Liver (tissue), 9 donors: ENCODE data around the gene AFAP1. TPM values are rescaled to one million over a fixed set of nuclear protein-coding genes. Genes with fewer than 3 reads are reported as not detected.

Experiments
- DNase-seq: peaks from one replicate; pipeline ENCODE4 v3.0.0-alpha.2; 2017; ENCODE audit warnings: low spot score
- H3K27ac ChIP-seq, 2 donors: one replicate each; pipeline ENCODE4 v1.7.0; 2013; ENCODE audit warnings: inconsistent platforms in 2 of 2, low read length in 2 of 2, control low read depth in 1 of 2, low read depth in 1 of 2, mild to moderate bottlenecking in 1 of 2
- H3K27me3 ChIP-seq, 4 donors: one replicate each; pipeline versions ENCODE4 v1.6.1 to v1.7.0; 2013; ENCODE audit warnings: low read length in 3 of 4, inconsistent platforms in 1 of 4, mild to moderate bottlenecking in 1 of 4, moderate library complexity in 1 of 4; ENCODE audit not compliant: control insufficient read depth in 4 of 4, insufficient read depth in 4 of 4
- H3K36me3 ChIP-seq, 4 donors: one replicate each; pipeline versions ENCODE4 v1.6.1 to v1.7.0; 2013; ENCODE audit warnings: low read length in 3 of 4, mild to moderate bottlenecking in 3 of 4, low read depth in 1 of 4, moderate library complexity in 1 of 4; ENCODE audit not compliant: control insufficient read depth in 4 of 4, insufficient read depth in 3 of 4
- H3K4me1 ChIP-seq, 4 donors: one replicate each; pipeline versions ENCODE4 v1.6.1 to v1.7.0; 2013; ENCODE audit warnings: low read length in 3 of 4, mild to moderate bottlenecking in 3 of 4, moderate library complexity in 1 of 4; ENCODE audit not compliant: control insufficient read depth in 4 of 4, insufficient read depth in 4 of 4
- H3K4me3 ChIP-seq, 3 donors: one replicate each; pipeline versions ENCODE4 v1.6.1 to v1.7.0; 2013; ENCODE audit warnings: low read length in 3 of 3, control low read depth in 1 of 3, low read depth in 1 of 3, mild to moderate bottlenecking in 1 of 3
- H3K9ac ChIP-seq, 2 donors: one replicate each; pipeline ENCODE4 v1.7.0; 2013; ENCODE audit warnings: low read length in 2 of 2, mild to moderate bottlenecking in 2 of 2, moderate library complexity in 2 of 2, control low read depth in 1 of 2, low read depth in 1 of 2
- H3K9me3 ChIP-seq, 4 donors: one replicate each; pipeline versions ENCODE4 v1.6.1 to v1.7.0; 2013; ENCODE audit warnings: low read length in 3 of 4; ENCODE audit not compliant: control insufficient read depth in 4 of 4
- EGR1 ChIP-seq, 2 donors: IDR thresholded peaks; 2 replicates each; pipeline ENCODE4 v1.6.1; 2016 to 2018; ENCODE audit warnings: antibody characterized with exemption in 2 of 2, low read depth in 2 of 2
- FOXA2 ChIP-seq: IDR thresholded peaks from 2 replicates; pipeline ENCODE4 v1.6.1; 2016; ENCODE audit warnings: antibody characterized with exemption
- GABPA ChIP-seq, 2 donors: IDR thresholded peaks in 1 of 2; conservative IDR thresholded peaks in 1 of 2; 2 replicates each; pipeline ENCODE4 v1.6.1; 2016; ENCODE audit warnings: antibody characterized with exemption in 2 of 2, mild to moderate bottlenecking in 1 of 2, moderate library complexity in 1 of 2
- JUND ChIP-seq, 2 donors: IDR thresholded peaks; 2 replicates each; pipeline ENCODE4 v1.6.1; 2016; ENCODE audit warnings: antibody characterized with exemption in 2 of 2
- NR2F2 ChIP-seq: IDR thresholded peaks from 2 replicates; pipeline ENCODE4 v1.6.1; 2016; ENCODE audit warnings: antibody characterized with exemption
- RAD21 ChIP-seq, 2 donors: IDR thresholded peaks; 2 replicates each; pipeline ENCODE4 v1.6.1; 2016; ENCODE audit warnings: antibody characterized with exemption in 2 of 2, mild to moderate bottlenecking in 2 of 2
- RXRA ChIP-seq, 2 donors: IDR thresholded peaks; 2 replicates each; pipeline ENCODE4 v1.6.1; 2017 to 2018; ENCODE audit warnings: antibody characterized with exemption in 2 of 2, mild to moderate bottlenecking in 1 of 2
- SP1 ChIP-seq: IDR thresholded peaks from 2 replicates; pipeline ENCODE4 v1.6.1; 2018; ENCODE audit warnings: antibody characterized with exemption, mild to moderate bottlenecking
- TAF1 ChIP-seq: conservative IDR thresholded peaks from 2 replicates; pipeline ENCODE4 v1.6.1; 2016; ENCODE audit warnings: antibody characterized with exemption, mild to moderate bottlenecking
- WGBS: extraction: QIAGEN DNeasy Blood & Tissue Kit; methylation state at CpG from one replicate; pipeline ENCODE4 v1.1.7; 2013; 5-methylcytosine and 5-hydroxymethylcytosine counted together
- polyA plus RNA-seq, 2 donors: library from polyadenylated mRNA; stranded (reverse) in 1 of 2; unstranded in 1 of 2; fragments of 200-250 nt in 1 of 2; fragments of >200 nt in 1 of 2; fragmentation: Nextera tagmentation in 1 of 2; extraction: Ambion mirVana in 1 of 2; gene quantifications; one replicate each; pipeline versions ENCODE4 v1.2.1 to v1.2.3, GENCODE V29; 2013 to 2015
- total RNA-seq, 2 donors: library from RNA; depleted of rRNA; stranded (reverse); fragments of >200 nt; gene quantifications; one replicate each; pipeline ENCODE4 v1.2.3, GENCODE V29; 2014
- TF ChIP-seq, protein P1 (sequence below): IDR thresholded peaks from 2 replicates; pipeline ENCODE4 v1.6.1; 2016; ENCODE audit warnings: antibody characterized with exemption, mild to moderate bottlenecking
- TF ChIP-seq, protein P2 (sequence below): fragments of 150-350 bp; IDR thresholded peaks from 2 replicates; pipeline ENCODE4 v1.5.1; 2017; ENCODE audit warnings: improper control_type of control experiment, low read depth, low read length; ENCODE audit not compliant: missing input control
- TF ChIP-seq, protein P3 (sequence below): IDR thresholded peaks from 2 replicates; pipeline ENCODE4 v1.6.1; 2016; ENCODE audit warnings: antibody characterized with exemption
- TF ChIP-seq, protein P4 (sequence below): IDR thresholded peaks from 2 replicates; pipeline ENCODE4 v1.6.1; 2016; ENCODE audit warnings: antibody characterized with exemption
- TF ChIP-seq, protein P5 (sequence below): IDR thresholded peaks from 2 replicates; pipeline ENCODE4 v1.6.1; 2016; ENCODE audit warnings: antibody characterized with exemption
- donor health status: healthy.
- donor health status: healthy.
- donor health status: healthy.
- donor health status: healthy.
- donor health status: healthy.

The AFAP1 gene
- total and polyA plus RNA-seq, 4 donors = 0.40 to 3.2 (median 1.6) TPM

DNA sequence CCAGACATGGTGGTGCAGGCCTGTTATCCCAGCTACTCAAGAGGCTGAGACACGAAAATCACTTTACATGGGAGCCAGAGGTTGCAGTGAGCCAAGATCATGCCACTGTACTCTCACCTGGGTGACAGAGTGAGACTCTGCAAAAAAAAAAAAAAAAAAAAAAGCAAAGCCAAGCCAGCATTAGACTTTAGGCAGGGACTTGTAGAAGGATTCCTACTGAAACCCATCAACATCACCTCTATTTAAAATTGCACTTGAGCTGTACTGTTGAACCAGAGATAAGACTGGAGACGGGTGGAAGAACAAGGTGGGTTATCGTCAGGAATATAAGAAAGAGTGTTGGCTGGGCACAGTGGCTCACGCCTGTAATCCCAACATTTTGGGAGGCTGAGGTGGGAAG, 15.7 kb upstream of the AFAP1 start (continued):
- TF ChIP-seq, protein P1, sequence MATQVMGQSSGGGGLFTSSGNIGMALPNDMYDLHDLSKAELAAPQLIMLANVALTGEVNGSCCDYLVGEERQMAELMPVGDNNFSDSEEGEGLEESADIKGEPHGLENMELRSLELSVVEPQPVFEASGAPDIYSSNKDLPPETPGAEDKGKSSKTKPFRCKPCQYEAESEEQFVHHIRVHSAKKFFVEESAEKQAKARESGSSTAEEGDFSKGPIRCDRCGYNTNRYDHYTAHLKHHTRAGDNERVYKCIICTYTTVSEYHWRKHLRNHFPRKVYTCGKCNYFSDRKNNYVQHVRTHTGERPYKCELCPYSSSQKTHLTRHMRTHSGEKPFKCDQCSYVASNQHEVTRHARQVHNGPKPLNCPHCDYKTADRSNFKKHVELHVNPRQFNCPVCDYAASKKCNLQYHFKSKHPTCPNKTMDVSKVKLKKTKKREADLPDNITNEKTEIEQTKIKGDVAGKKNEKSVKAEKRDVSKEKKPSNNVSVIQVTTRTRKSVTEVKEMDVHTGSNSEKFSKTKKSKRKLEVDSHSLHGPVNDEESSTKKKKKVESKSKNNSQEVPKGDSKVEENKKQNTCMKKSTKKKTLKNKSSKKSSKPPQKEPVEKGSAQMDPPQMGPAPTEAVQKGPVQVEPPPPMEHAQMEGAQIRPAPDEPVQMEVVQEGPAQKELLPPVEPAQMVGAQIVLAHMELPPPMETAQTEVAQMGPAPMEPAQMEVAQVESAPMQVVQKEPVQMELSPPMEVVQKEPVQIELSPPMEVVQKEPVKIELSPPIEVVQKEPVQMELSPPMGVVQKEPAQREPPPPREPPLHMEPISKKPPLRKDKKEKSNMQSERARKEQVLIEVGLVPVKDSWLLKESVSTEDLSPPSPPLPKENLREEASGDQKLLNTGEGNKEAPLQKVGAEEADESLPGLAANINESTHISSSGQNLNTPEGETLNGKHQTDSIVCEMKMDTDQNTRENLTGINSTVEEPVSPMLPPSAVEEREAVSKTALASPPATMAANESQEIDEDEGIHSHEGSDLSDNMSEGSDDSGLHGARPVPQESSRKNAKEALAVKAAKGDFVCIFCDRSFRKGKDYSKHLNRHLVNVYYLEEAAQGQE = no peak

DNA sequence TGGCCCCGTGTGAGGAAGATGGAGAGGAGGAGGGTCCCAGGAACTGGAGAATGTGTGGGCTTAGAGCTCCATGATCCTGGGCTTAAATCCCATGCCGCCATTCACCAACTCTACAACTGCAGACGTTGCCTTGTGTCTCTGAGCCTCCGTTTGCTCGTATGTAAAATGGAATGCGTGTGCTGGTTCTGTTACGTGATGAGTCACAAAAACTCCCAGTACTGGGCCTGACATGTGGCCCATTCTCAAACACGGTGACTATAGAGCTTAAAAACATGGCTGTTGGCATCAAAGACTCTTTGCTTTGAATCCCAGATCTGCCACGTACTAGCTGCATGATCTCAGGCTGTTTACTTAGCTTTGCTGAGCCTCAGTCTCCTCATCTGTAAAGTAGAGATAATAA, 13.0 kb upstream of the AFAP1 start:
- Histone ChIP-seq H3K9ac (no peak overlapping the region), H3K9me3 (no peaks in the 10 kb centered on the region), H3K4me3 (no peak overlapping the region), H3K36me3 (no peaks in the 10 kb centered on the region), H3K27ac (no peak overlapping the region), H3K4me1 (peaks cover 0 to 4% (median 3%) of the 10 kb centered on the region in 4 donors), H3K27me3 (no peaks in the 10 kb centered on the region)
- 94% methylated on average over 9 of the region's 9 CpGs for WGBS
- no peak for DNase-seq
- TF ChIP-seq, protein P2, sequence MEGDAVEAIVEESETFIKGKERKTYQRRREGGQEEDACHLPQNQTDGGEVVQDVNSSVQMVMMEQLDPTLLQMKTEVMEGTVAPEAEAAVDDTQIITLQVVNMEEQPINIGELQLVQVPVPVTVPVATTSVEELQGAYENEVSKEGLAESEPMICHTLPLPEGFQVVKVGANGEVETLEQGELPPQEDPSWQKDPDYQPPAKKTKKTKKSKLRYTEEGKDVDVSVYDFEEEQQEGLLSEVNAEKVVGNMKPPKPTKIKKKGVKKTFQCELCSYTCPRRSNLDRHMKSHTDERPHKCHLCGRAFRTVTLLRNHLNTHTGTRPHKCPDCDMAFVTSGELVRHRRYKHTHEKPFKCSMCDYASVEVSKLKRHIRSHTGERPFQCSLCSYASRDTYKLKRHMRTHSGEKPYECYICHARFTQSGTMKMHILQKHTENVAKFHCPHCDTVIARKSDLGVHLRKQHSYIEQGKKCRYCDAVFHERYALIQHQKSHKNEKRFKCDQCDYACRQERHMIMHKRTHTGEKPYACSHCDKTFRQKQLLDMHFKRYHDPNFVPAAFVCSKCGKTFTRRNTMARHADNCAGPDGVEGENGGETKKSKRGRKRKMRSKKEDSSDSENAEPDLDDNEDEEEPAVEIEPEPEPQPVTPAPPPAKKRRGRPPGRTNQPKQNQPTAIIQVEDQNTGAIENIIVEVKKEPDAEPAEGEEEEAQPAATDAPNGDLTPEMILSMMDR = no peak
- no peak for TF ChIP-seq TAF1
- TF ChIP-seq GABPA (IDR thresholded peaks at IDR 0.05 in 1 of 2, conservative IDR thresholded peaks at IDR 0.05 in 1 of 2) = no peak
- no peak for TF ChIP-seq SP1
- no peak for TF ChIP-seq JUND (IDR thresholded peaks at IDR 0.05)
- TF ChIP-seq, protein P3, sequence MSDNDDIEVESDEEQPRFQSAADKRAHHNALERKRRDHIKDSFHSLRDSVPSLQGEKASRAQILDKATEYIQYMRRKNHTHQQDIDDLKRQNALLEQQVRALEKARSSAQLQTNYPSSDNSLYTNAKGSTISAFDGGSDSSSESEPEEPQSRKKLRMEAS = no peak

DNA sequence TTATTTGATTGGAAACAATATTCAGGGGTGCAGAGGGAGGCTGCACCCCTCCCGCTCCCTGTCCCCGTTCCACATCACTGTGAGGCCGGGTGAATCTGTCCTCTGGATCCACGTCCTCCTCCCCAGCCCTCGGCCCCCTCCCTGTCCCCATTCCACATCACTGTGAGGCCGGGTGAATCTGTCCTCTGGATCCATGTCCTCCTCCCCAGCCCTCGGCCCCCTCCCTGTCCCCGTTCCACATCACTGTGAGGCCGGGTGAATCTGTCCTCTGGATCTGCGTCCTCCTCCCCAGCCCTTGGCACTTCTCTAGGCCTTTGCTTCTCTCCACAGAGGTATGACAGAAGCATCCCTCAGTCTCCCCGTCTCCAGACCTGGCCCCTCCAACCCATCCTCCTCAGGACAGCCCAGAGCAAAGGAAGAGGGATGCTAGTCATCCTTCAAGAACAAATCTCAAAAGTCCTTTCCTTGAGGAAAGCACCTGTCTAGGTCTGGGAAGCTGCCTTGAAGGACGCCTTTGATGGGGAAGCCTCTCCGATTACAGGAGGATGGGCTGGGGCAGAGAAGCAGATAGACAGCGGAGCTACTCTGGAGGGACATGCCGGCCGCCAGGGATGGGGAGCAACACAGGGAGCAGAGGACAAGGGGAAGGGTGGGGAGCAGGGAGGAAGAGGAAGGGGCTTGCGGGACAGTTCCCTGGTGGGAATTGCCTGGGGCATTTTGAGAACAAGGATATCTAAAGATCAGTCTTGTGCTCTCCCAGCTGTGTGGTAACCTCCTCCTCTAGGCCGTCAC, 10.8 kb upstream of the AFAP1 start:
- peaks cover 0 to 1% (median 0%) of the 10 kb centered on the region in 4 donors for H3K36me3 ChIP-seq
- no peak for DNase-seq
- peaks cover 0 to 4% (median 3%) of the 10 kb centered on the region in 4 donors for H3K4me1 ChIP-seq
- H3K9me3 ChIP-seq = no peaks in the 10 kb centered on the region
- H3K4me3 ChIP-seq = no peak overlapping the region
- no peak for TF ChIP-seq RXRA (IDR thresholded peaks at IDR 0.05)
- no peak for TF ChIP-seq NR2F2
- no peak for TF ChIP-seq FOXA2
- TF ChIP-seq TAF1 = no peak
- TF ChIP-seq, protein P4, sequence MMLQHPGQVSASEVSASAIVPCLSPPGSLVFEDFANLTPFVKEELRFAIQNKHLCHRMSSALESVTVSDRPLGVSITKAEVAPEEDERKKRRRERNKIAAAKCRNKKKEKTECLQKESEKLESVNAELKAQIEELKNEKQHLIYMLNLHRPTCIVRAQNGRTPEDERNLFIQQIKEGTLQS = no peak
- TF ChIP-seq RAD21 (IDR thresholded peaks at IDR 0.05) = no peak
- TF ChIP-seq, protein P2 = no peak
- TF ChIP-seq EGR1 (IDR thresholded peaks at IDR 0.05; ENCODE audit: low read depth in 2 of 2) = no peak
- no peak for TF ChIP-seq JUND (IDR thresholded peaks at IDR 0.05)
- no peak for TF ChIP-seq GABPA (IDR thresholded peaks at IDR 0.05 in 1 of 2, conservative IDR thresholded peaks at IDR 0.05 in 1 of 2)
- TF ChIP-seq, protein P5, sequence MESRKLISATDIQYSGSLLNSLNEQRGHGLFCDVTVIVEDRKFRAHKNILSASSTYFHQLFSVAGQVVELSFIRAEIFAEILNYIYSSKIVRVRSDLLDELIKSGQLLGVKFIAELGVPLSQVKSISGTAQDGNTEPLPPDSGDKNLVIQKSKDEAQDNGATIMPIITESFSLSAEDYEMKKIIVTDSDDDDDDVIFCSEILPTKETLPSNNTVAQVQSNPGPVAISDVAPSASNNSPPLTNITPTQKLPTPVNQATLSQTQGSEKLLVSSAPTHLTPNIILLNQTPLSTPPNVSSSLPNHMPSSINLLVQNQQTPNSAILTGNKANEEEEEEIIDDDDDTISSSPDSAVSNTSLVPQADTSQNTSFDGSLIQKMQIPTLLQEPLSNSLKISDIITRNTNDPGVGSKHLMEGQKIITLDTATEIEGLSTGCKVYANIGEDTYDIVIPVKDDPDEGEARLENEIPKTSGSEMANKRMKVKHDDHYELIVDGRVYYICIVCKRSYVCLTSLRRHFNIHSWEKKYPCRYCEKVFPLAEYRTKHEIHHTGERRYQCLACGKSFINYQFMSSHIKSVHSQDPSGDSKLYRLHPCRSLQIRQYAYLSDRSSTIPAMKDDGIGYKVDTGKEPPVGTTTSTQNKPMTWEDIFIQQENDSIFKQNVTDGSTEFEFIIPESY = no peak
- no peak overlapping the region for H3K9ac ChIP-seq
- no peak overlapping the region for H3K27ac ChIP-seq
- no peaks in the 10 kb centered on the region for H3K27me3 ChIP-seq
- 88% methylated on average over 18 of the region's 18 CpGs for WGBS
